ENCODE results near the gene NHERF2.

GRCh38 chr16:1977875-1978268, 48.8 kb upstream of the NHERF2 start:
- TF ChIP-seq POLR2A (IDR thresholded peaks at IDR 0.05) (no peak), CTCF (IDR thresholded peaks at IDR 0.05) (no peak)
